ENCODE results near the gene OR4C13.
"Not testable (repeated sequence)": the region's sequence is repeated elsewhere in the genome, so short reads cannot be mapped to it uniquely, and the experiment has no call there.

The OR4C13 gene

DNA sequence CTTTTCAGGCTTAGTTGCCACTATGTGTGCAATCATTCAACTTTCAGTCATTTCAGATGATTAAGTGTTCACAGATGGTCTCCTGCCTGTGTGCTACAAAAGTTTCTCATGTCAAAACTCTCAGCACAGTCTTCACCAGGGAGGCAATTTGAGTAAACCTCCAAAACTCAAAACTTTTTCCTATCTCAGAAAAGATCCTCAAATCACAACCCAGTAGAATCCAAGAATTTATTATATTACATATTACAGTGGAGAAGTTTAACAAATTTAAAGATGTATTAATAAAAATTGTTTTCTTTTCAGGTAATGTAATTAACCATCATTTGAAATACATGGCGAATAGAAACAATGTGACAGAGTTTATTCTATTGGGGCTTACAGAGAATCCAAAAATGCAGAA lies at the start of gene OR4C13:
Gene OR4C13, plus strand, starts transcription at position 301 of the 400 bp plus-strand sequence. Its CDS starts 32 bp downstream, at position 333.
- Histone ChIP-seq H3K27ac (ENCODE audit: poor library complexity, severe bottlenecking) (no peak within 1 kb of the TSS), H3K9me3 (ENCODE audit: severe bottlenecking) (no peaks in the 10 kb centered on the region), H3K4me1 (ENCODE audit: insufficient read depth, poor library complexity, severe bottlenecking) (no peaks in the 10 kb centered on the region), H3K4me3 (ENCODE audit: severe bottlenecking) (no peak within 1 kb of the TSS), H3K36me3 (ENCODE audit: low read depth) (no peaks in the 10 kb centered on the region), H3K27me3 (ENCODE audit: insufficient read depth, poor library complexity, severe bottlenecking) (no peaks in the 10 kb centered on the region)
- no peak for DNase-seq (ENCODE audit: low spot score)
- ATAC-seq (ENCODE audit: low read depth): no peak
- no peak for TF ChIP-seq CTCF (IDR thresholded peaks at IDR 0.05; ENCODE audit: poor library complexity, severe bottlenecking)

DNA sequence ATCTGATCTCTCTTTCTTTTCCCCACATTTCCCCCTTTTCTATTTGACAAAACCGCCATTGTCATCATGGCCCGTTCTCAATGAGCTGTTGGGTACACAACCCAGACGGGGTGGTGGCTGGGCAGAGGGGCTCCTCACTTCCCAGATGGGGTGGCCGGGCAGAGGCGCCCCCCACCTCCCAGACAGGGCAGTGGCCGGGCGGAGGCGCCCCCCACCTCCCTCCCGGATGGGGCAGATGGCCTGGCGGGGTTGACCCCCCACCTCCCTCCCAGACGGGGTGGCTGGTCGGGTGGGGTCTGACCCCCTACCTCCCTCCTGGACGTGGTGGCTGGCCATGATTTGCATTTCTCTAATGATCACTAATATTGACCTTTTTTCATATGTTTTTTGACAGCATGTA lies 40.7 kb upstream of the OR4C13 start:
- not testable (repeated sequence) for ATAC-seq (ENCODE audit: low read depth); H3K27me3 ChIP-seq (ENCODE audit: insufficient read depth, poor library complexity, severe bottlenecking); DNase-seq (ENCODE audit: low spot score); H3K36me3 ChIP-seq (ENCODE audit: low read depth); H3K27ac ChIP-seq (ENCODE audit: poor library complexity, severe bottlenecking); H3K4me3 ChIP-seq (ENCODE audit: severe bottlenecking); H3K4me1 ChIP-seq (ENCODE audit: insufficient read depth, poor library complexity, severe bottlenecking); H3K9me3 ChIP-seq (ENCODE audit: severe bottlenecking)

DNA sequence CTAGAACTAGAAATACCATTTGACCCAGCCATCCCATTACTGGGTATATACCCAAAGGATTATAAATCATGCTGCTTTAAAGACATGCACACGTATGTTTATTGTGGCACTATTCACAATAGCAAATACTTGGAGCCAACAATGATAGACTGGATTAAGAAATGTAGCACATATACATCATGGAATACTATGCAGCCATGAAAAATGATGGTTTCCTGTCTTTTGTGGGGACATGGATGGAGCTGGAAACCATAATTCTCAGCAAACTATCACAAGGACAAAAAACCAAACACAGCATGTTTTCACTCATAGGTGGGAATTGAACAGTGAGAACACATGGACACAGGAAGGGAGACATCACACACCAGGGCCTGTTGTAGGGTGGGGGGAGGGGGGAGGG lies 3.5 kb upstream of the OR4C13 start:
- not testable (repeated sequence) for H3K4me1 ChIP-seq (ENCODE audit: insufficient read depth, poor library complexity, severe bottlenecking)

DNA sequence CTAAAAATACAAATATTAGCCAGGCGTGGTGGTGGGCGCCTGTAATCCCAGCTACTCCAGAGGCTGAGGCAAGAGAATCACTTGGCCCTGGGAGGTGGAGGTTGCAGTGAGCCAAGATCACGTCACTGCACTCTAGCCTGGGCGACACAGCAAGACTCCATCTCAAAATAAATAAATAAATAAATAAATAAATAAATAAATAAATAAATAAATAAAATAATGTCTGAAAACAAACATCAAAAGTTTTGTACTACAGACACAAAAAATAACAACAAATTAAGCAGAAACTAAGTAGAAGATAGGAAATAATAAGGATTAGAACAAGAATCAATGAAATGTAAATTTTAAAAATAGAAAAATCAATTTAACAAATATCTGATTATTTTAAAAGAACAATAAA lies 21.2 kb downstream of the OR4C13 start:
- not testable (repeated sequence) for H3K27ac ChIP-seq (ENCODE audit: poor library complexity, severe bottlenecking); ATAC-seq (ENCODE audit: low read depth); H3K27me3 ChIP-seq (ENCODE audit: insufficient read depth, poor library complexity, severe bottlenecking); H3K4me3 ChIP-seq (ENCODE audit: severe bottlenecking); H3K9me3 ChIP-seq (ENCODE audit: severe bottlenecking); H3K4me1 ChIP-seq (ENCODE audit: insufficient read depth, poor library complexity, severe bottlenecking); DNase-seq (ENCODE audit: low spot score); H3K36me3 ChIP-seq (ENCODE audit: low read depth)

More for the DNA sequence above, 3.5 kb upstream of the OR4C13 start:
- H3K27me3 ChIP-seq (ENCODE audit: insufficient read depth, poor library complexity, severe bottlenecking); DNase-seq (ENCODE audit: low spot score); H3K4me3 ChIP-seq (ENCODE audit: severe bottlenecking); H3K9me3 ChIP-seq (ENCODE audit: severe bottlenecking); H3K27ac ChIP-seq (ENCODE audit: poor library complexity, severe bottlenecking); H3K36me3 ChIP-seq (ENCODE audit: low read depth); ATAC-seq (ENCODE audit: low read depth): not testable (repeated sequence)

- DNase-seq (ENCODE audit: low spot score); H3K4me1 ChIP-seq (ENCODE audit: insufficient read depth, poor library complexity, severe bottlenecking); H3K36me3 ChIP-seq (ENCODE audit: low read depth); H3K27ac ChIP-seq (ENCODE audit: poor library complexity, severe bottlenecking); H3K4me3 ChIP-seq (ENCODE audit: severe bottlenecking); ATAC-seq (ENCODE audit: low read depth); H3K27me3 ChIP-seq (ENCODE audit: insufficient read depth, poor library complexity, severe bottlenecking); H3K9me3 ChIP-seq (ENCODE audit: severe bottlenecking): not testable (repeated sequence)
Measured at GRCh38 chr11:49982435-49982834, 30.2 kb downstream of the OR4C13 start, which contains the start of gene OR4C12. Gene OR4C12 (minus strand): TSS chr11:49982535. CDS start chr11:49982501, 34 bp downstream.

DNA sequence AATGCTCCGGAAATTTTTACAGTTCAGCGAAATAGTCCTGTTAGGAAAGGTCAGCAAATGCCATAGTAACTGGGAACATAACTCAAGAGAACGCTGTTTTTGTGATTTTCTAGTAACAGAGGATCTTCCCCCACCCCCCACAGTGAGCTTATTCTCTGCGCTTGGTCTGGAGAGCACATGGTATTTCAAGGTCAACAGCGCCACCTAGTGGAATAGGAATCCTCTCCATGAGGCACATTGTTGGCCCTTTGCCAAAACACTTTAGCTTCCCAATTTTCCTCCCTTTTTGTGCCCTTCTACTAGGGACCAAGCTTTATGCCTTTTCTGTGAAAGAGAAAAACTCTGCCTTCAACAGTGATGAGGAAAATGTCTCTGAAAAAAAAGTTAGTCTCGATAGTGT lies 43.4 kb downstream of the OR4C13 start:
- Histone ChIP-seq H3K36me3 (ENCODE audit: low read depth) (no peaks in the 10 kb centered on the region), H3K27me3 (ENCODE audit: insufficient read depth, poor library complexity, severe bottlenecking) (no peaks in the 10 kb centered on the region), H3K4me1 (ENCODE audit: insufficient read depth, poor library complexity, severe bottlenecking) (no peaks in the 10 kb centered on the region), H3K9me3 (ENCODE audit: severe bottlenecking) (no peaks in the 10 kb centered on the region), H3K4me3 (ENCODE audit: severe bottlenecking) (no peak overlapping the region), H3K27ac (ENCODE audit: poor library complexity, severe bottlenecking) (no peak overlapping the region)
- DNase-seq (ENCODE audit: low spot score): no peak
- peak; percentile 52 for TF ChIP-seq CTCF (IDR thresholded peaks at IDR 0.05; ENCODE audit: poor library complexity, severe bottlenecking)
- ATAC-seq (ENCODE audit: low read depth): no peak

Data from RWPE2 (cell line).